Muscle of arm (tissue), 12 donors: ENCODE measurements around the gene TCF7L2. TPM values are rescaled to one million over a fixed set of nuclear protein-coding genes. Genes with fewer than 3 reads are reported as not detected.

Experiments used
- DNase-seq: peaks from one replicate; pipeline ENCODE4 v3.0.0-alpha.2; 2013
- polyA plus RNA-seq, 12 donors: library from polyadenylated mRNA; unstranded; fragments of 120-200 nt; gene quantifications; one replicate each; pipeline ENCODE4 v1.2.1, GENCODE V29; 2013; ENCODE audit not compliant: insufficient read length in 12 of 12

Gene TCF7L2
- polyA plus RNA-seq, 12 donors: 37.6 to 122 (median 51.4) TPM; not detected in 1

GRCh38 chr10:113142601-113143362, 192.7 kb downstream of the TCF7L2 start:
- no peak for DNase-seq

- DNase-seq: no peak
Observed at GRCh38 chr10:113144576-113144975, 194.5 kb downstream of the TCF7L2 start.

GRCh38 chr10:113148071-113148825, 198.2 kb downstream of the TCF7L2 start:
- no peak for DNase-seq

GRCh38 chr10:113148901-113149300, 198.9 kb downstream of the TCF7L2 start:
- no peak for DNase-seq

GRCh38 chr10:113149626-113150025, 199.6 kb downstream of the TCF7L2 start:
- DNase-seq: no peak

GRCh38 chr10:113151190-113151666, 201.2 kb downstream of the TCF7L2 start:
- DNase-seq: no peak

GRCh38 chr10:113153493-113154102, 203.6 kb downstream of the TCF7L2 start:
- no peak for DNase-seq

- no peak for DNase-seq
Observed at GRCh38 chr10:113157441-113157840, 207.4 kb downstream of the TCF7L2 start.

- no peak for DNase-seq
Observed at GRCh38 chr10:113158183-113158582, 208.1 kb downstream of the TCF7L2 start.

GRCh38 chr10:113159563-113159962, 209.5 kb downstream of the TCF7L2 start:
- no peak for DNase-seq

- DNase-seq: no peak
Observed at GRCh38 chr10:113160641-113161040, 210.6 kb downstream of the TCF7L2 start.

GRCh38 chr10:113161066-113161465, 211.0 kb downstream of the TCF7L2 start:
- no peak for DNase-seq

GRCh38 chr10:113162960-113163359, 212.9 kb downstream of the TCF7L2 start:
- DNase-seq: no peak

- no peak for DNase-seq
Observed at GRCh38 chr10:113165673-113166072, 215.6 kb downstream of the TCF7L2 start.

GRCh38 chr10:113167702-113168101, 217.7 kb downstream of the TCF7L2 start:
- DNase-seq: no peak

- no peak for DNase-seq
Observed at GRCh38 chr10:113168584-113168983, 218.5 kb downstream of the TCF7L2 start.

- no peak for DNase-seq
Observed at GRCh38 chr10:113169111-113169510, 219.1 kb downstream of the TCF7L2 start.

- no peak for DNase-seq
Observed at GRCh38 chr10:113169853-113170460, 219.9 kb downstream of the TCF7L2 start.

GRCh38 chr10:113171662-113172061, 221.6 kb downstream of the TCF7L2 start:
- no peak for DNase-seq

GRCh38 chr10:113175176-113175575, 225.1 kb downstream of the TCF7L2 start:
- no peak for DNase-seq

- no peak for DNase-seq
Observed at GRCh38 chr10:113175756-113176651, 226.0 kb downstream of the TCF7L2 start.
